LNCAP (cell line): ENCODE data around the gene CLEC16A.

Experiments
- TF ChIP-seq, protein P1 (sequence below): fragments of 450-650 bp; IDR thresholded peaks from 2 replicates; pipeline ENCODE4 v1.5.1; 2017; ENCODE audit warnings: mild to moderate bottlenecking

The CLEC16A gene

DNA sequence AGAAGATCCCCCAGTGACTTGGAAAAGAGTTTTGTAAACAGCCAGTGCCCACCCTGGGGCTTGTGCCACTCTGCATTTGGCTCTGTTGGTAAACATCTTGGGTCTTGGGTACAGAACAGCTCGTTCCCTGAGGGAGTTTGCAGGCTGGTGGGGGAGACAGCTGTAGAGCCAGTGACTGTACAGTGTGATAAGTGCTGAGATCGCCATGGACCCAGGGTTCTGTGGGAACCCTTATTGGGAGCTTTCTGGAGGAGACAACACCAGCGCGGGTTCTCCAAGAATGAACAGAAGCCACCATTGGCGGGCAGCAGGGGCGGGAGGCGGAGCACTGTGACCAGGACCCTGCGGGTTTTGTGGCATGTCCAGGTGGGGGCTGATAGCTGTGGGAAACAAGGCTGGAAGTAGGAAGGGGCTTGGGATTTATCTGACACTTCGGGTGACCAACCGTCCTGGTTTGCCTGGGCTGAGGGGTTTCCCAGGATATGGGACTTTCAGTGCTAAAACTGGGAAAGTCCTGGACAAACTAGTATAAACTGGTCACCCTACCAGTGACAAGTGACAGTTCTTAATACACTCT lies 2.9 kb downstream of the CLEC16A start:
- TF ChIP-seq, protein P1, sequence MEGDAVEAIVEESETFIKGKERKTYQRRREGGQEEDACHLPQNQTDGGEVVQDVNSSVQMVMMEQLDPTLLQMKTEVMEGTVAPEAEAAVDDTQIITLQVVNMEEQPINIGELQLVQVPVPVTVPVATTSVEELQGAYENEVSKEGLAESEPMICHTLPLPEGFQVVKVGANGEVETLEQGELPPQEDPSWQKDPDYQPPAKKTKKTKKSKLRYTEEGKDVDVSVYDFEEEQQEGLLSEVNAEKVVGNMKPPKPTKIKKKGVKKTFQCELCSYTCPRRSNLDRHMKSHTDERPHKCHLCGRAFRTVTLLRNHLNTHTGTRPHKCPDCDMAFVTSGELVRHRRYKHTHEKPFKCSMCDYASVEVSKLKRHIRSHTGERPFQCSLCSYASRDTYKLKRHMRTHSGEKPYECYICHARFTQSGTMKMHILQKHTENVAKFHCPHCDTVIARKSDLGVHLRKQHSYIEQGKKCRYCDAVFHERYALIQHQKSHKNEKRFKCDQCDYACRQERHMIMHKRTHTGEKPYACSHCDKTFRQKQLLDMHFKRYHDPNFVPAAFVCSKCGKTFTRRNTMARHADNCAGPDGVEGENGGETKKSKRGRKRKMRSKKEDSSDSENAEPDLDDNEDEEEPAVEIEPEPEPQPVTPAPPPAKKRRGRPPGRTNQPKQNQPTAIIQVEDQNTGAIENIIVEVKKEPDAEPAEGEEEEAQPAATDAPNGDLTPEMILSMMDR: no peak

DNA sequence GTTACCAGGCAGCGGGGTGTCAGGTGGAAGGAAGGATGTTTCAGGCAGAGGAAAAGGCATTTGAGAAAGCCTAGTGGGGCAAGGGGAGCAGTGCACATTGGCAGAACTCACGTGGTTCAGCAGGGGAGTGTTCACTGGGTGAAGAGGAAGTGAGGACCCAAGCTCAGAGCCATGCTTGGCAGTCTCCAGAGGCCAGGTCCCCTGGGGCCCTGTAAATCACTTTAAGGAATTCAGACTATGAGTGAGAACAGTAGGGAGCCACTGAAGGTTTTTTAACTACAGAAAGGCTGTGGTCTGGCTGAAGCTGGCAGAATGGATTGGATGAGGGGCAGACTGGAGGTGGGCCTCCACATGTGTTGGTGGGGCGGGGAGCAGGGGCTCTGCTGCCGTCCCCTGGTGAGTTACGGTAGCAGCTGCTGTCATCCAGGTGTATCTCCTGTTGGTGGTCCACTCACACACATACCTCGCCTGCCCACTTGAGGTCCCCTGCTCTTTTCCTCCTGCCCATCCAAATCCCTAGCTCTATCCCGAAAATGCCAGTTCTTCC lies 5.1 kb downstream of the CLEC16A start:
- TF ChIP-seq, protein P1: no peak

DNA sequence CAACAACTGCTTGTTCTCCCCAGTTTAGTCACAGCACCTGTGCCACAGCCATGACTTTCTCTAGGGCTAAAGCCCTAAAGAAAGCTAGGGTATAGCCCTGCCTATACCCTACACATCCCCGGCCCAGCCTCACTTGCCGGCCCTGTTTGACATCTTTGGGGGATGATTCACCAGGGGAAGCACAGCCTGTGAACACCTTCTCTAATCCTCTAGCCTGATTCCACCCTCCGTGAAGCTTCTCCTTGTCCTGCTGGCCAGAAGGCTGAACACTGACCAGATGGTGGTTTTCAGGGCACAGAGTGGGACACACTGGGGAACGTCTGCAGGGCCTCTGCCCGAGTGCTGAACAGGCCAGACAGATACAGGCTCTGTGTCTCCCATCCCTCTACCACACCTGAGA lies 6.0 kb downstream of the CLEC16A start:
- TF ChIP-seq, protein P1: no peak

DNA sequence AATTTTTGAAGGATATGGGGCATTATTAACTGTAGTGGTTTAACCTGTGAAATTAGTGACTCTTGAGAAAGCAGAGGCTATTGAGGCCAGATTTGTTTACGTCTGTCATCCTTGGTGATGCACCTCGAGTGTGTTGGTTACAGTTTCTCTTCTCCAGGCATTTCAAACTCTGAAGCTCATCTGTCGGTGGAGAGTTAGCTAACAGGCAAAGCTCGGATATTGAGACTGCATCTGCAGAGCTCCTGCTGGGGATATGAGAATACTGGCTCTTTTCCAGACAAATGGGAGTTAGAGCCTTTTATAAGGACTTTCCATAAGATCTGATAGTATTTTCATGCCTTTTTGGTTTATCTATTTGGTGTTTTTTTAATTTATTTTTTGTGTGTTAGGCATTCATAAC lies 6.7 kb downstream of the CLEC16A start:
- TF ChIP-seq, protein P1: no peak

DNA sequence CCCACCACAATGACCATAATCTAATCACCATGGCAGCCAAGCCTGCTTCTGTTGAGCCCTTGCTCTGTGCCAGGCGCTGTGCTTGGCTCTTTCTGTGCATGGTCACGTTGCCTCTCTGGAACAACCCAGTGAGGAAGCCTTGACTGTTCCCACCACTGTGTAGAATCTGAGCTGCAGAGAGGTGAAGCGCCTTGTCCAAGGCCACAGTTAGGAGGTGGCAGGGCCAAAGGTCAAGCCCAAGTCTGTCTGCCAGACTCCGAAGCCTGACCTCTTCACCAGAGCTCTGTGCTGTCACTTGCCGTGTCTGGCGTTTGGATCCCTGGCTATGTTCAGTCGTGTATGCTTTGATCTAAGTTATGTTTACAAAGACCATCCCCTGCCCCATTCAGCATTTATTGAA lies 10.5 kb downstream of the CLEC16A start:
- TF ChIP-seq, protein P1: no peak

DNA sequence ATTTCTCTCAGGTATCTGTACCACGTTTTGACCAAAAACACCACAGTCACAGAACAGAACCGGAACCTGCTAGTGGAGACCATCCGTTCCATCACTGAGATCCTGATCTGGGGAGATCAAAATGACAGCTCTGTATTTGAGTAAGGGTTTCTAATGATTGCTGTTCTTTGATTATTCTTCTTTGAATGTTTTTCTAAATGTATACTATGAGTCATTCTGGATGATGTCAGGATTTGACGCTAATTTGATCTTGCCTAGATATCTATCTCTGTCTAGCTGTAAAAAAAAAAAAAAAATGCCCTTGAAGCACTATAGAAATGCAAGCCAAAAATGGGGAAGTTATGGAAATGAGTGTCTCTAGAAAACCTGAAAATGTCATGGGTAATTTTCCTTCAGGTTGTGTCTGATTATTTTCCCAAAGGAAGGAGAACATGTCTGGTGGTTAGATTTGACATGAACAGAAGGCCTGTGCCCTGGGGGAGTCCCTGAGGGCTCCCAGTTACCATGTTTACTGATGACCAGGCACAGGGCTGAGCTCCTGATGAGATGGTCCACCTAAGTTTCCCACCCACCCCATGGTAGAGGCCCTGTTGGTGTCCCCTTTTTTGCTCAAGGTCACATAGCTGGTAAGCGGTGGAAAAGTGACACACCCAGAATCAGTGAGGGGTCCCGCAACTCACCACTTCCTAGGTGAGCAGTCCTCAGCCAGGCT lies 13.6 kb downstream of the CLEC16A start:
- TF ChIP-seq, protein P1: no peak

DNA sequence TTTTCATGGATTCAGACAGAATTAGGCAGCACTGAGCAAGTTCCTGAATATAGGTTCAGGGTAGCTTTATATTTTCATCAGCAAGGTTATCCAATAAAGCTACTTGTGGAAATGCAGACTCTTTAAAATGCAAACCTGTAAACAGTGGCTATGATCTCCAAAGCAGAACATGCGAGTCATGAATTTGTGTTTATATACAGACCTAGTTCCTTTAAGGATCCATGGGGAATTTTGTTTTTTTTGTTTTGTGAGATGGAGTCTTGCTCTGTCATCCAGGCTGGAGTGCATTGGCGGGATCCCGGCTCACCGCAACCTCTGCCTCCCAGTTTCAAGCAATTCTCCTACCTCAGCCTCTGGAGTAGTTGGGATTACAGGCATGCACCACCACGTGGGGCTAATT lies 14.8 kb downstream of the CLEC16A start:
- TF ChIP-seq, protein P1: no peak
